Measurements from ENCODE around the gene KIAA1614.

- TF ChIP-seq CTCF (conservative IDR thresholded peaks at IDR 0.05; ENCODE audit: low read length) = no peak
- no peak for TF ChIP-seq EZH2phosphoT487 (IDR thresholded peaks at IDR 0.05; ENCODE audit: borderline replicate concordance, low read depth, low read length)
These were observed 26.4 kb upstream of the KIAA1614 start for GRCh38 chr1:180886338-180886737.
